Left ventricle myocardium inferior (tissue), 1 donor: ENCODE results near the gene KRTAP4-9. TPM values are rescaled to one million over a fixed set of nuclear protein-coding genes. Genes with fewer than 3 reads are reported as not detected.
"Not testable (repeated sequence)": the region's sequence is repeated elsewhere in the genome, so short reads cannot be mapped to it uniquely, and the experiment has no call there.

ENCODE experiments used
- DNase-seq: peaks from one replicate; pipeline ENCODE4 v3.0.0-alpha.2; 2020
- H3K27ac ChIP-seq: fragments of 200-600 bp; replicated peaks from 2 replicates; pipeline ENCODE4 v1.8.0; 2021
- H3K27me3 ChIP-seq: fragments of 200-600 bp; 2 replicates; pipeline ENCODE4 v1.8.0; 2021; ENCODE audit warnings: low read depth
- H3K36me3 ChIP-seq: fragments of 200-600 bp; 2 replicates; pipeline ENCODE4 v1.8.0; 2021
- H3K4me1 ChIP-seq: fragments of 200-600 bp; 2 replicates; pipeline ENCODE4 v1.8.0; 2021
- H3K4me3 ChIP-seq: fragments of 200-600 bp; 2 replicates; pipeline ENCODE4 v1.8.0; 2021; ENCODE audit warnings: mild to moderate bottlenecking, moderate library complexity
- H3K9me3 ChIP-seq: fragments of 200-600 bp; replicated peaks from 2 replicates; pipeline ENCODE4 v1.8.0; 2021
- CTCF ChIP-seq: fragments of 200-600 bp; IDR thresholded peaks from 2 replicates; pipeline ENCODE4 v1.8.0; 2021; ENCODE audit warnings: antibody characterized with exemption, mild to moderate bottlenecking, borderline replicate concordance
- intact Hi-C: fragments of 100-400 bp; cut with micrococcal nuclease; formaldehyde crosslinking; loops from one replicate; pipeline ENCODE4 v1.11.0; 2022
- total RNA-seq: library from RNA; stranded (reverse); fragmentation: NEBNext Ultra II Directional; extraction: Animal tissue kit (Norgen Biotek cat#: 25700); gene quantifications from one replicate; pipeline ENCODE4 v1.2.1, GENCODE V29; 2021
- donor health status: DM: no; HTN: yes; CAD: no; lungs with severe emphysema.

Gene KRTAP4-9
- total RNA-seq, 1 donor from 2014 or later: not detected

- Histone ChIP-seq H3K9me3 (no peaks in the 10 kb centered on the region), H3K36me3 (no peaks in the 10 kb centered on the region), H3K27me3 (peaks cover 34% of the 10 kb centered on the region), H3K27ac (no peak overlapping the region), H3K4me1 (no peaks in the 10 kb centered on the region), H3K4me3 (no peak overlapping the region)
- DNase-seq: no peak
- TF ChIP-seq CTCF: no peak
- intact Hi-C loops: no loop called here
Measured at GRCh38 chr17:41071606-41072360, 33.4 kb upstream of the KRTAP4-9 start.

- intact Hi-C loops: no loop called here
- H3K27ac ChIP-seq: no peak overlapping the region
- no peaks in the 10 kb centered on the region for H3K4me1 ChIP-seq
Measured at GRCh38 chr17:41073676-41074075, 31.5 kb upstream of the KRTAP4-9 start.

DNA sequence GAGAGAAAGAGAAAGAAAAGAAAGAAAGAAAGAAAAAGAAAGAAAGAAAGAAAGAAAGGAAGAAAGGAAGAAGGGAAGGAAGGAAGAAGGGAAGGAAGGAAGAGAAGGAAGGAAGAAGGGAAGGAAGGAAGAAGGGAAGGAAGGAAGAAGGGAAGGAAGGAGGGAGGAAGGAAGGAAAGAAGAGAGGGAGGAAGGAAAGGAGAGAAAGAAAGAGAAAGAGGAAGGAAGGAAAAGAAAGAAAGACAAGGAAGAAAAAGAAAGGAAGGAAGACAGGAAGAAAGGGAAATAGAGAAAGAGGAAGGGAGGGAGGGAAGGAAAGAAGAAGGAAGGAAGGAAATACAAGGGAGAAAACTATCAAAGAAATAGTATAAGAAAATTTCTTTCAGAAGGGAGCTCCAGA is 28.4 kb upstream of the KRTAP4-9 start:
- Histone ChIP-seq H3K27me3 (peaks cover 60% of the 10 kb centered on the region), H3K4me3 (no peak overlapping the region), H3K27ac (no peak overlapping the region), H3K9me3 (no peaks in the 10 kb centered on the region), H3K36me3 (no peaks in the 10 kb centered on the region), H3K4me1 (no peaks in the 10 kb centered on the region)
- intact Hi-C loops: no loop called here
- no peak for DNase-seq
- no peak for TF ChIP-seq CTCF

More at GRCh38 chr17:41073676-41074075, 31.5 kb upstream of the KRTAP4-9 start:
- no peaks in the 10 kb centered on the region for H3K9me3 ChIP-seq
- DNase-seq: no peak
- no peaks in the 10 kb centered on the region for H3K36me3 ChIP-seq
- H3K27me3 ChIP-seq: peaks cover 47% of the 10 kb centered on the region
- H3K4me3 ChIP-seq: no peak overlapping the region
- no peak for TF ChIP-seq CTCF

GRCh38 chr17:41082626-41083025 is 22.6 kb upstream of the KRTAP4-9 start:
- intact Hi-C loops: no loop called here
- Histone ChIP-seq H3K27ac (no peak overlapping the region), H3K9me3 (no peaks in the 10 kb centered on the region), H3K4me3 (no peak overlapping the region), H3K4me1 (no peaks in the 10 kb centered on the region), H3K27me3 (peaks cover 35% of the 10 kb centered on the region), H3K36me3 (no peaks in the 10 kb centered on the region)
- TF ChIP-seq CTCF: no peak
- DNase-seq: no peak

- H3K27ac ChIP-seq, H3K36me3 ChIP-seq, H3K4me3 ChIP-seq, intact Hi-C loops, DNase-seq, H3K9me3 ChIP-seq, H3K4me1 ChIP-seq: not testable (repeated sequence)
- H3K27me3 ChIP-seq: peaks cover 30% of the 10 kb centered on the region
Measured at GRCh38 chr17:41083427-41083826, 21.8 kb upstream of the KRTAP4-9 start.

- H3K27me3 ChIP-seq: peaks cover 23% of the 10 kb centered on the region
- H3K36me3 ChIP-seq, H3K4me1 ChIP-seq, H3K4me3 ChIP-seq, H3K9me3 ChIP-seq, DNase-seq, intact Hi-C loops, H3K27ac ChIP-seq: not testable (repeated sequence)
Measured at GRCh38 chr17:41084100-41084856, 20.9 kb upstream of the KRTAP4-9 start, which contains the start of gene KRTAP4-7. Gene KRTAP4-7, plus strand, starts transcription at chr17:41084150. Its CDS starts 57 bp downstream, at chr17:41084207.

- H3K27me3 ChIP-seq, H3K4me1 ChIP-seq, DNase-seq, H3K36me3 ChIP-seq, H3K27ac ChIP-seq, H3K4me3 ChIP-seq, intact Hi-C loops, H3K9me3 ChIP-seq: not testable (repeated sequence)
Measured at GRCh38 chr17:41088760-41089352, 16.3 kb upstream of the KRTAP4-9 start.
